Ishikawa (cell line): ENCODE data around the gene QPCT.

Experiments used
- CEBPB ChIP-seq: IDR thresholded peaks from 2 replicates; pipeline ENCODE4 v1.6.1; 2012
- EGR1 ChIP-seq: IDR thresholded peaks from 2 replicates; pipeline ENCODE4 v1.6.1; 2012
- EP300 ChIP-seq: IDR thresholded peaks from 2 replicates; pipeline ENCODE4 v1.6.1; 2012; ENCODE audit warnings: borderline replicate concordance
- FOXM1 ChIP-seq: IDR thresholded peaks from 2 replicates; pipeline ENCODE4 v1.6.1; 2012; ENCODE audit warnings: low read depth, borderline replicate concordance
- RAD21 ChIP-seq: IDR thresholded peaks from 2 replicates; pipeline ENCODE4 v1.6.1; 2012; ENCODE audit warnings: low read depth
- TAF1 ChIP-seq: IDR thresholded peaks from 2 replicates; pipeline ENCODE4 v1.6.1; 2012; ENCODE audit warnings: low read depth, mild to moderate bottlenecking
- TEAD4 ChIP-seq: IDR thresholded peaks from 2 replicates; pipeline ENCODE4 v1.6.1; 2012
- YY1 ChIP-seq: IDR thresholded peaks from 2 replicates; pipeline ENCODE4 v1.6.1; 2012; ENCODE audit warnings: low read depth
- ZBTB7A ChIP-seq: IDR thresholded peaks from 2 replicates; pipeline ENCODE4 v1.6.1; 2012; ENCODE audit warnings: low read depth
- TF ChIP-seq, protein P1 (sequence below): IDR thresholded peaks from 2 replicates; pipeline ENCODE4 v1.6.1; 2012; ENCODE audit warnings: low read depth, mild to moderate bottlenecking
- TF ChIP-seq, protein P2 (sequence below): IDR thresholded peaks from 2 replicates; pipeline ENCODE4 v1.6.1; 2012
- TF ChIP-seq, protein P3 (sequence below): IDR thresholded peaks from 2 replicates; pipeline ENCODE4 v1.6.1; 2012

DNA sequence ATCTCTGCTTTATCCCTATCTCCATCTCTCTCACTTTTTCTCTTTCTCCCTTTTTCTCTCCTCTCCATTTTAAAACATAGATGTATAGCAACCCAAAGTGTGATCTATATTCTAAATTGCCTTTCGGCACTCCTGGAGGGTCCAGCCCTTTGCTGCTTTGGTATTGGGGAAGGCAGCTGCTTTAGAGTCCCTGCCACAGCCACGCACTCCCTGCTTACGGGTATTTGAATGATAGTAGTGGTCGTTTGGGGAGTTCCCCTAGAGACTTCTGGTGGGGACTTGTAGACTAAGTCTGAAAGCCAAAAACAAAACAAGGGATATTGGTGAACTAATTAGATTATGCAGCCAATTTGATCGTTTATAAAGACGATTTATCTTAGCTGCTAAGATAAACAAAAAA, 11.9 kb downstream of the QPCT start:
- TF ChIP-seq FOXM1 = no peak
- TF ChIP-seq EP300 = no peak
- TF ChIP-seq TAF1 = no peak
- TF ChIP-seq, protein P1, sequence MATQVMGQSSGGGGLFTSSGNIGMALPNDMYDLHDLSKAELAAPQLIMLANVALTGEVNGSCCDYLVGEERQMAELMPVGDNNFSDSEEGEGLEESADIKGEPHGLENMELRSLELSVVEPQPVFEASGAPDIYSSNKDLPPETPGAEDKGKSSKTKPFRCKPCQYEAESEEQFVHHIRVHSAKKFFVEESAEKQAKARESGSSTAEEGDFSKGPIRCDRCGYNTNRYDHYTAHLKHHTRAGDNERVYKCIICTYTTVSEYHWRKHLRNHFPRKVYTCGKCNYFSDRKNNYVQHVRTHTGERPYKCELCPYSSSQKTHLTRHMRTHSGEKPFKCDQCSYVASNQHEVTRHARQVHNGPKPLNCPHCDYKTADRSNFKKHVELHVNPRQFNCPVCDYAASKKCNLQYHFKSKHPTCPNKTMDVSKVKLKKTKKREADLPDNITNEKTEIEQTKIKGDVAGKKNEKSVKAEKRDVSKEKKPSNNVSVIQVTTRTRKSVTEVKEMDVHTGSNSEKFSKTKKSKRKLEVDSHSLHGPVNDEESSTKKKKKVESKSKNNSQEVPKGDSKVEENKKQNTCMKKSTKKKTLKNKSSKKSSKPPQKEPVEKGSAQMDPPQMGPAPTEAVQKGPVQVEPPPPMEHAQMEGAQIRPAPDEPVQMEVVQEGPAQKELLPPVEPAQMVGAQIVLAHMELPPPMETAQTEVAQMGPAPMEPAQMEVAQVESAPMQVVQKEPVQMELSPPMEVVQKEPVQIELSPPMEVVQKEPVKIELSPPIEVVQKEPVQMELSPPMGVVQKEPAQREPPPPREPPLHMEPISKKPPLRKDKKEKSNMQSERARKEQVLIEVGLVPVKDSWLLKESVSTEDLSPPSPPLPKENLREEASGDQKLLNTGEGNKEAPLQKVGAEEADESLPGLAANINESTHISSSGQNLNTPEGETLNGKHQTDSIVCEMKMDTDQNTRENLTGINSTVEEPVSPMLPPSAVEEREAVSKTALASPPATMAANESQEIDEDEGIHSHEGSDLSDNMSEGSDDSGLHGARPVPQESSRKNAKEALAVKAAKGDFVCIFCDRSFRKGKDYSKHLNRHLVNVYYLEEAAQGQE = no peak
- no peak for TF ChIP-seq RAD21
- TF ChIP-seq CEBPB = no peak
- no peak for TF ChIP-seq ZBTB7A
- TF ChIP-seq, protein P2, sequence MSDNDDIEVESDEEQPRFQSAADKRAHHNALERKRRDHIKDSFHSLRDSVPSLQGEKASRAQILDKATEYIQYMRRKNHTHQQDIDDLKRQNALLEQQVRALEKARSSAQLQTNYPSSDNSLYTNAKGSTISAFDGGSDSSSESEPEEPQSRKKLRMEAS = no peak
- TF ChIP-seq YY1 = no peak
- TF ChIP-seq, protein P3, sequence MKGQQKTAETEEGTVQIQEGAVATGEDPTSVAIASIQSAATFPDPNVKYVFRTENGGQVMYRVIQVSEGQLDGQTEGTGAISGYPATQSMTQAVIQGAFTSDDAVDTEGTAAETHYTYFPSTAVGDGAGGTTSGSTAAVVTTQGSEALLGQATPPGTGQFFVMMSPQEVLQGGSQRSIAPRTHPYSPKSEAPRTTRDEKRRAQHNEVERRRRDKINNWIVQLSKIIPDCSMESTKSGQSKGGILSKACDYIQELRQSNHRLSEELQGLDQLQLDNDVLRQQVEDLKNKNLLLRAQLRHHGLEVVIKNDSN = no peak
- TF ChIP-seq TEAD4 = no peak
- no peak for TF ChIP-seq EGR1
